Spleen (tissue), 7 donors: ENCODE results near the gene CCNJ.

Source experiments
- CTCF ChIP-seq, 11 experiments: fragments of 200-600 bp in 7 of 11; fragments of 450-650 bp in 4 of 11; sonication (generic) in 4 of 11; IDR thresholded peaks in 8 of 11; conservative IDR thresholded peaks in 3 of 11; 1 replicate in 7 of 11; 2 replicates in 4 of 11; pipeline versions ENCODE4 v1.4.0 to v1.8.0; 2016 to 2021; ENCODE audit warnings: antibody characterized with exemption in 11 of 11, inconsistent platforms in 4 of 11, mild to moderate bottlenecking in 1 of 11
- POLR2A ChIP-seq, 3 donors: fragments of 450-650 bp; IDR thresholded peaks; one replicate each; pipeline ENCODE4 v1.5.1; 2017; ENCODE audit warnings: antibody characterized with exemption in 3 of 3, mild to moderate bottlenecking in 1 of 3
- POLR2AphosphoS5 ChIP-seq, 3 donors: sonication (generic); formaldehyde crosslinking; IDR thresholded peaks; one replicate each; pipeline ENCODE4 v1.5.1; 2017; ENCODE audit warnings: antibody characterized with exemption in 3 of 3
- donor health status: DM: no; HTN: no; CAD: no; lungs with moderate emphysema.
- donor health status: DM: no; HTN: no; CAD: no.
- donor health status: DM: no; HTN: no; CAD: no.

DNA sequence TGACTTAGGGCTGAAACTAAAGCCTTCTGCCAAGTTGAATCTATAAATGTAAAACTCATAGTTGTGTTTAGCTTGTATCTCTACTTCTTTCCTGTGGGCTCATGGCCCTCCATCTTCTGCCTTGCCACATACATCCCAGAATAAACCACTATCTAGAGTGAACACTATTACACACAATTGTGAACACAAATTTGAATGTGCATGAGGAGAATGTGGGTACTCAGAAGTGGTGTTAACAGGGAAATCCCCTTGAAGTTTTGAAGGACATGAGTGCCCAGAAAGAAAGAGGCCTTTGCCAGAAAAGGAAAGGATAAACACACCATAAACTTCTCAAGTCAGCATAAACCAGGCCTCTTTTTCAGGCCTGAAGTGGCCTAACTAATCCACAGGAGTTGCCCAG is 20.2 kb upstream of the CCNJ start:
- TF ChIP-seq CTCF (IDR thresholded peaks at IDR 0.05 in 8 of 11, conservative IDR thresholded peaks at IDR 0.05 in 3 of 11) = no peak
- no peak for TF ChIP-seq POLR2A (IDR thresholded peaks at IDR 0.05)
- TF ChIP-seq POLR2AphosphoS5 (IDR thresholded peaks at IDR 0.05) = no peak
